Loucy (cell line): ENCODE measurements around the gene COQ7.

ENCODE experiments used
- CTCF ChIP-seq: fragments of 200-600 bp; sonication (generic); conservative IDR thresholded peaks from 2 replicates; pipeline ENCODE4 v1.5.1; 2014; ENCODE audit warnings: mild to moderate bottlenecking, antibody characterized with exemption, low read length
- EZH2phosphoT487 ChIP-seq: fragments of 200-600 bp; IDR thresholded peaks from 2 replicates; pipeline ENCODE4 v1.6.1; 2018; ENCODE audit warnings: antibody characterized with exemption, mild to moderate bottlenecking, moderate library complexity, borderline replicate concordance

- no peak for TF ChIP-seq CTCF
- no peak for TF ChIP-seq EZH2phosphoT487
These were observed 59.8 kb downstream of the COQ7 start for GRCh38 chr16:19127205-19127604.
